Peyer's patch (tissue), 4 donors: Measurements from ENCODE around the gene SSH2. TPM values are rescaled to one million over a fixed set of nuclear protein-coding genes. Genes with fewer than 3 reads are reported as not detected.

Experiments used
- DNase-seq, 3 donors: peaks; one replicate each; pipeline ENCODE4 v3.0.0-alpha.2; 2017 to 2019
- H3K27ac ChIP-seq, 4 donors: fragments of 200-600 bp; sonication (generic); one replicate each; pipeline ENCODE4 v1.5.1; 2016 to 2019
- H3K27me3 ChIP-seq, 2 donors: fragments of 200-600 bp; sonication (generic); one replicate each; pipeline ENCODE4 v1.5.1; 2019
- H3K36me3 ChIP-seq, 3 donors: fragments of 200-600 bp; sonication (generic); one replicate each; pipeline ENCODE4 v1.5.1; 2016 to 2019
- H3K4me1 ChIP-seq, 4 donors: fragments of 200-600 bp; sonication (generic); one replicate each; pipeline ENCODE4 v1.5.1; 2016 to 2019
- H3K4me3 ChIP-seq, 4 donors: fragments of 200-600 bp; sonication (generic); 1 replicate in 3 of 4; 2 replicates in 1 of 4; pipeline ENCODE4 v1.5.1; 2016 to 2019; ENCODE audit warnings: mild to moderate bottlenecking in 1 of 4
- H3K9me3 ChIP-seq, 4 donors: fragments of 200-600 bp; sonication (generic); one replicate each; pipeline ENCODE4 v1.5.1; 2016 to 2019; ENCODE audit warnings: mild to moderate bottlenecking in 1 of 4
- CTCF ChIP-seq, 6 experiments: fragments of 450-650 bp in 4 of 6; fragments of 200-600 bp in 2 of 6; sonication (generic) in 1 of 6; IDR thresholded peaks; one replicate each; pipeline ENCODE4 v1.5.1; 2017 to 2019; ENCODE audit warnings: antibody characterized with exemption in 6 of 6, mild to moderate bottlenecking in 3 of 6, moderate library complexity in 1 of 6
- POLR2A ChIP-seq, 2 donors: fragments of 450-650 bp; IDR thresholded peaks; one replicate each; pipeline ENCODE4 v1.5.1; 2017; ENCODE audit warnings: antibody characterized with exemption in 2 of 2, mild to moderate bottlenecking in 2 of 2, moderate library complexity in 2 of 2
- total RNA-seq, 4 donors: library from RNA; depleted of rRNA; stranded (reverse); fragments of >200 nt; gene quantifications; one replicate each; pipeline ENCODE4 v1.1.0, GENCODE V29; 2016

Gene SSH2
- total RNA-seq, 4 donors from 2014 or later = 45.4 to 139 (median 58.2) TPM

DNA sequence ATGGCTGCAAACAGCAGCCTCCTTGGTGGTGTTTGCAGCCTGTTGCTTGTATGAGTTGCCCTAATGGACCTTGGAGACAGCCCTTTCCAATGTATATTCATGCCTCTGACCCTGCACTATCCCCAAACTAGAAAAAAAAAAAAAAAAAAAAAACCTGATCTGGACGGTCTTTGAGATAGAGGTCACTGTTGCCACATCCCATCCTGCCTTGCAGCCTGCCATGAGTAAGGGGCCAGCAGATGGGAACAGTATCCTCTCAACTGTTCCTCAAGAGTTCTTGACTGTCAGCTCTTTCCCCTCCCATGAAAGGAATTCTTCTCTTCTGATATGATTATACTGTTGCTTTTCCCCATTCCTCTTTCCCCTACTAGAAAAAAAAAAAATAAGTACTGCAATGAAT lies 152.4 kb downstream of the SSH2 start:
- no peak overlapping the region for H3K27ac ChIP-seq
- no peaks in the 10 kb centered on the region for H3K4me1 ChIP-seq
- no peaks in the 10 kb centered on the region for H3K27me3 ChIP-seq
- DNase-seq = no peak
- no peaks in the 10 kb centered on the region for H3K36me3 ChIP-seq
- H3K4me3 ChIP-seq = no peak overlapping the region
- H3K9me3 ChIP-seq = no peaks in the 10 kb centered on the region
- TF ChIP-seq POLR2A (IDR thresholded peaks at IDR 0.05) = no peak
- no peak for TF ChIP-seq CTCF (IDR thresholded peaks at IDR 0.05)

- Histone ChIP-seq H3K9me3 (no peaks in the 10 kb centered on the region), H3K4me1 (no peaks in the 10 kb centered on the region), H3K36me3 (no peaks in the 10 kb centered on the region), H3K27ac (no peak overlapping the region), H3K4me3 (no peak overlapping the region), H3K27me3 (no peaks in the 10 kb centered on the region)
- no peak for DNase-seq
- TF ChIP-seq CTCF (IDR thresholded peaks at IDR 0.05) (no peak), POLR2A (IDR thresholded peaks at IDR 0.05) (no peak)
Observed at GRCh38 chr17:29776026-29776425, 154.0 kb downstream of the SSH2 start.

DNA sequence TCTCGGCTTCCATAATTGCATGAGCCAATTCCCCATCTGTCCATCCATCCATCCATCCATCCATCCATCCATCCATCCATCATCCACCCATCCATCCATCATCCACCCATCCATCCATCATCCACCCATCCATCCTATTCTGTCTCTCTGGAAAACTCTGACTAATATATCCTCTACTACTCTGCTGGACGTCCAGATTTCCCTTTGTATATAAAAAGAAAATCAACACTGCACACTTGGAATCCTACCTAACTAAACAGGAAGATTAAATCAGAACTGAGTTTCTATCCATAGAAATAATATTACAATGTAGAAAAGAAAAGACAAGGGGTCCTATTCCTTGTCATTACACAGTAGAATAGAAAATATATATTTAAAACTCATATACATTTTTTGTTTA lies 157.0 kb downstream of the SSH2 start:
- H3K4me3 ChIP-seq = no peak overlapping the region
- no peak for TF ChIP-seq POLR2A (IDR thresholded peaks at IDR 0.05)
- TF ChIP-seq CTCF (IDR thresholded peaks at IDR 0.05) = no peak
- no peaks in the 10 kb centered on the region for H3K9me3 ChIP-seq
- no peaks in the 10 kb centered on the region for H3K36me3 ChIP-seq
- no peaks in the 10 kb centered on the region for H3K4me1 ChIP-seq
- H3K27ac ChIP-seq = no peak overlapping the region
- DNase-seq = no peak
- H3K27me3 ChIP-seq = no peaks in the 10 kb centered on the region

- no peak overlapping the region for H3K4me3 ChIP-seq
- no peak overlapping the region for H3K27ac ChIP-seq
- no peak for DNase-seq
- H3K4me1 ChIP-seq = no peaks in the 10 kb centered on the region
- H3K36me3 ChIP-seq = no peaks in the 10 kb centered on the region
- no peaks in the 10 kb centered on the region for H3K27me3 ChIP-seq
- H3K9me3 ChIP-seq = no peaks in the 10 kb centered on the region
- no peak for TF ChIP-seq POLR2A (IDR thresholded peaks at IDR 0.05)
- no peak for TF ChIP-seq CTCF (IDR thresholded peaks at IDR 0.05)
Observed at GRCh38 chr17:29771546-29771945, 158.5 kb downstream of the SSH2 start.

DNA sequence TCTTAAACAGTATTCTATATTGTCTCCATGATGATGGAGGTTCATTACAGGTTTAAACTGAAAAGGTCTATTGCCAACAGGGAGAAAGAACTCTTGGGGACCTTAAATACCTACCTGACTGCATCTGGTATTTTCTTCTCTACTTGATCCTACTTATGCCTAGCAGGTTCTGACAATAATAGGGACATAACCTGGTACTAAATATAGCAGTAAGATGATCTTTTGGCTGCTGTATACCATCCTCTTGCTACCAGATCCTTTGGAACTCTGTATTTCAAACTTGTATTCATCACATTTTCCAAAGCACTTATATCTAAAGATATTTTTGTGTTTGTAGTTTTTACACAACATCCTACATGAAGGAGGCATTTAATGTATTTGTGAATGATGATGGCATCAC lies 160.8 kb downstream of the SSH2 start:
- TF ChIP-seq POLR2A (IDR thresholded peaks at IDR 0.05) (no peak), CTCF (IDR thresholded peaks at IDR 0.05) (no peak)
- Histone ChIP-seq H3K27ac (no peak overlapping the region), H3K36me3 (no peaks in the 10 kb centered on the region), H3K27me3 (no peaks in the 10 kb centered on the region), H3K9me3 (no peaks in the 10 kb centered on the region), H3K4me1 (no peaks in the 10 kb centered on the region), H3K4me3 (no peak overlapping the region)
- no peak for DNase-seq

DNA sequence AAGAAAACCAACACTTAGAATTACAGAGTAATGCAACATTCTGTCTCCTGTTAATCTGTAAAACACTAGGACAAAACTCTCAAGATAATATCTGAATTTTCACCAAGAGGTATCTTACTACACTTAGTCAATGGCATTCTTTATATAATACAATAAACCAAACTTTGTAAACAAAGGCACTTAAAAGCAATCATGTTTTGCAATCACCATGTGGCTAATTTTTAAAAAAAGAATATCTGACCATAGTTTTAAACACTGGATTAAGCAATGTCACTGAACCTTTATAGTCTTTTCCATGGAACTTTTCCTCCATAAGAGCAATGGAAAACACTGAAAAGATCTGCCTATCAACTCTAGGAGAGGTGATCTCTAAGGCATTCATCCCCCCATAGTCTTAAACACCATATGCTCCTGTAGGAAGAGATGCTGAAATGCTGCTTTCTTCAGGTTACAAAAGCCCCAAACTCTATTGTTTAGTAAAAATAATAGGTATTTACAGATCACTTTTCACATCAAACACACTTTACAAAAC lies 163.2 kb downstream of the SSH2 start:
- Histone ChIP-seq H3K27ac (no peak overlapping the region), H3K36me3 (no peaks in the 10 kb centered on the region), H3K4me1 (no peaks in the 10 kb centered on the region), H3K27me3 (no peaks in the 10 kb centered on the region), H3K4me3 (no peak overlapping the region), H3K9me3 (no peaks in the 10 kb centered on the region)
- TF ChIP-seq POLR2A (IDR thresholded peaks at IDR 0.05) (no peak), CTCF (IDR thresholded peaks at IDR 0.05) (no peak)
- DNase-seq = no peak
